Measurements from ENCODE around the gene NMT1.

The NMT1 gene

GRCh38 chr17:45111850-45112249 lies 50.7 kb downstream of the NMT1 start:
- Histone ChIP-seq H3K79me2 (ENCODE audit: insufficient read depth, low read length) (no peaks in the 10 kb centered on the region), H3K36me3 (ENCODE audit: insufficient read depth, low read length) (peaks cover 23% of the 10 kb centered on the region), H3K9ac (ENCODE audit: low read depth, low read length) (no peak overlapping the region), H3K9me3 (ENCODE audit: insufficient read depth, low read length, severe bottlenecking) (no peaks in the 10 kb centered on the region), H4K20me1 (ENCODE audit: insufficient read depth, low read length) (peaks cover 20% of the 10 kb centered on the region; the same call in 1 of the 2 replicates), H3K4me3 (ENCODE audit: low read depth in 1 of 2, low read length in 2 of 2) (no peak overlapping the region), H3K4me1 (ENCODE audit: insufficient read depth, low read length) (no peaks in the 10 kb centered on the region), H3K27me3 (ENCODE audit: insufficient read depth, low read length, poor library complexity) (no peaks in the 10 kb centered on the region), H3K27ac (ENCODE audit: low read length) (no peak overlapping the region), H3K4me2 (ENCODE audit: insufficient read depth, low read length) (no peak overlapping the region), H2AFZ (ENCODE audit: low read depth, low read length) (no peak overlapping the region)
- TF ChIP-seq EZH2 (IDR thresholded peaks at IDR 0.05; ENCODE audit: borderline replicate concordance, low read depth, low read length, severe bottlenecking) (no peak), CTCF (IDR thresholded peaks at IDR 0.05; ENCODE audit: borderline replicate concordance, extremely low read depth, low read length, poor library complexity, severe bottlenecking) (no peak)
- no peak for DNase-seq
- ATAC-seq (ENCODE audit: insufficient read depth, low read depth), result no peak

GRCh38 chr17:45112559-45113423 lies 51.7 kb downstream of the NMT1 start:
- Histone ChIP-seq H3K9ac (ENCODE audit: low read depth, low read length) (no peak overlapping the region), H3K36me3 (ENCODE audit: insufficient read depth, low read length) (peaks cover 13% of the 10 kb centered on the region), H3K4me1 (ENCODE audit: insufficient read depth, low read length) (no peaks in the 10 kb centered on the region), H3K27me3 (ENCODE audit: insufficient read depth, low read length, poor library complexity) (no peaks in the 10 kb centered on the region), H4K20me1 (ENCODE audit: insufficient read depth, low read length) (peaks cover 14% of the 10 kb centered on the region), H3K27ac (ENCODE audit: low read length) (no peak overlapping the region), H3K9me3 (ENCODE audit: insufficient read depth, low read length, severe bottlenecking) (no peaks in the 10 kb centered on the region), H2AFZ (ENCODE audit: low read depth, low read length) (no peak overlapping the region), H3K4me3 (ENCODE audit: low read depth in 1 of 2, low read length in 2 of 2) (no peak overlapping the region), H3K4me2 (ENCODE audit: insufficient read depth, low read length) (no peak overlapping the region), H3K79me2 (ENCODE audit: insufficient read depth, low read length) (no peaks in the 10 kb centered on the region)
- TF ChIP-seq EZH2 (IDR thresholded peaks at IDR 0.05; ENCODE audit: borderline replicate concordance, low read depth, low read length, severe bottlenecking), result no peak
- no peak for TF ChIP-seq CTCF (IDR thresholded peaks at IDR 0.05; ENCODE audit: borderline replicate concordance, extremely low read depth, low read length, poor library complexity, severe bottlenecking)
- ATAC-seq (ENCODE audit: insufficient read depth, low read depth) (no peak), DNase-seq (no peak)

- DNase-seq (no peak), ATAC-seq (ENCODE audit: insufficient read depth, low read depth) (no peak)
- Histone ChIP-seq H3K36me3 (ENCODE audit: insufficient read depth, low read length) (peaks cover 7% of the 10 kb centered on the region), H3K79me2 (ENCODE audit: insufficient read depth, low read length) (no peaks in the 10 kb centered on the region), H3K4me1 (ENCODE audit: insufficient read depth, low read length) (no peaks in the 10 kb centered on the region), H2AFZ (ENCODE audit: low read depth, low read length) (no peak overlapping the region), H3K9me3 (ENCODE audit: insufficient read depth, low read length, severe bottlenecking) (no peaks in the 10 kb centered on the region), H4K20me1 (ENCODE audit: insufficient read depth, low read length) (peaks cover 8% of the 10 kb centered on the region), H3K27me3 (ENCODE audit: insufficient read depth, low read length, poor library complexity) (no peaks in the 10 kb centered on the region), H3K4me2 (ENCODE audit: insufficient read depth, low read length) (no peak overlapping the region), H3K4me3 (ENCODE audit: low read depth in 1 of 2, low read length in 2 of 2) (no peak overlapping the region), H3K9ac (ENCODE audit: low read depth, low read length) (no peak overlapping the region), H3K27ac (ENCODE audit: low read length) (no peak overlapping the region)
- TF ChIP-seq CTCF (IDR thresholded peaks at IDR 0.05; ENCODE audit: borderline replicate concordance, extremely low read depth, low read length, poor library complexity, severe bottlenecking) (no peak), EZH2 (IDR thresholded peaks at IDR 0.05; ENCODE audit: borderline replicate concordance, low read depth, low read length, severe bottlenecking) (no peak)
These were observed 52.3 kb downstream of the NMT1 start for GRCh38 chr17:45113424-45113754.
